PC-3 (cell line): ENCODE results near the gene SPINDOC.

Experiments
- CTCF ChIP-seq: fragments of 300-600 bp; sonication (generic); conservative IDR thresholded peaks from 2 replicates; pipeline ENCODE4 v1.5.1; 2017; ENCODE audit warnings: antibody characterized with exemption, low read depth, mild to moderate bottlenecking, low read length
- EZH2phosphoT487 ChIP-seq: fragments of 300-600 bp; sonication (generic); IDR thresholded peaks from 2 replicates; pipeline ENCODE4 v1.6.1; 2018; ENCODE audit warnings: mild to moderate bottlenecking, antibody characterized with exemption, low read length, borderline replicate concordance

GRCh38 chr11:63867511-63867910 is 54.3 kb downstream of the SPINDOC start:
- TF ChIP-seq CTCF (no peak), EZH2phosphoT487 (no peak)
